Nephron (organoid): ENCODE results near the gene ZNF277.

Experiments used
- H3K27ac Mint-ChIP-seq, 3 experiments: 2 replicates each; pipeline ENCODE4 v1.8.0; 2020; ENCODE audit warnings: mixed read lengths in 3 of 3, mild to moderate bottlenecking in 2 of 3, moderate library complexity in 1 of 3
- H3K27me3 Mint-ChIP-seq: 2 replicates; pipeline ENCODE4 v1.8.0; 2021; ENCODE audit warnings: low read depth, mild to moderate bottlenecking, moderate library complexity, mixed read lengths
- H3K36me3 Mint-ChIP-seq: 2 replicates; pipeline ENCODE4 v1.8.0; 2020; ENCODE audit warnings: low read depth, mixed read lengths
- H3K4me1 Mint-ChIP-seq: 2 replicates; pipeline ENCODE4 v1.8.0; 2020; ENCODE audit warnings: mixed read lengths
- H3K4me3 Mint-ChIP-seq, 3 experiments: 2 replicates each; pipeline ENCODE4 v1.8.0; 2020; ENCODE audit warnings: mild to moderate bottlenecking in 3 of 3, mixed read lengths in 3 of 3, moderate library complexity in 2 of 3
- H3K9me3 Mint-ChIP-seq: 2 replicates; pipeline ENCODE4 v1.8.0; 2020; ENCODE audit warnings: mixed read lengths
- CTCF ChIP-seq, 3 experiments: fragments of 200-600 bp; sonication (generic); IDR thresholded peaks; one replicate each; pipeline ENCODE4 v1.5.0; 2021; ENCODE audit warnings: antibody characterized with exemption in 3 of 3; ENCODE audit not compliant: unreplicated experiment in 3 of 3

ZNF277 gene

GRCh38 chr7:112350585-112350984 is 144.1 kb downstream of the ZNF277 start:
- H3K27me3 Mint-ChIP-seq, result no peaks in the 10 kb centered on the region
- TF ChIP-seq CTCF (IDR thresholded peaks at IDR 0.05; ENCODE audit: unreplicated experiment in 3 of 3), result no peak
- no peak overlapping the region for H3K4me3 Mint-ChIP-seq
- no peak overlapping the region for H3K27ac Mint-ChIP-seq
- H3K9me3 Mint-ChIP-seq, result no peaks in the 10 kb centered on the region
- H3K36me3 Mint-ChIP-seq, result peaks cover 21% of the 10 kb centered on the region
- peaks cover 22% of the 10 kb centered on the region for H3K4me1 Mint-ChIP-seq

- no peaks in the 10 kb centered on the region for H3K4me1 Mint-ChIP-seq
- H3K27ac Mint-ChIP-seq, result no peak overlapping the region
- no peaks in the 10 kb centered on the region for H3K27me3 Mint-ChIP-seq
- H3K4me3 Mint-ChIP-seq, result no peak overlapping the region
- no peaks in the 10 kb centered on the region for H3K9me3 Mint-ChIP-seq
- no peaks in the 10 kb centered on the region for H3K36me3 Mint-ChIP-seq
- no peak for TF ChIP-seq CTCF (IDR thresholded peaks at IDR 0.05; ENCODE audit: unreplicated experiment in 3 of 3)
These were observed 150.1 kb downstream of the ZNF277 start for GRCh38 chr7:112356596-112356995.

- Mint-ChIP-seq H3K4me3 (no peak overlapping the region), H3K9me3 (no peaks in the 10 kb centered on the region), H3K36me3 (no peaks in the 10 kb centered on the region), H3K4me1 (peaks cover 1% of the 10 kb centered on the region), H3K27ac (no peak overlapping the region), H3K27me3 (no peaks in the 10 kb centered on the region)
- TF ChIP-seq CTCF (IDR thresholded peaks at IDR 0.05; ENCODE audit: unreplicated experiment in 3 of 3), result no peak
These were observed 150.6 kb downstream of the ZNF277 start for GRCh38 chr7:112357136-112357535.

DNA sequence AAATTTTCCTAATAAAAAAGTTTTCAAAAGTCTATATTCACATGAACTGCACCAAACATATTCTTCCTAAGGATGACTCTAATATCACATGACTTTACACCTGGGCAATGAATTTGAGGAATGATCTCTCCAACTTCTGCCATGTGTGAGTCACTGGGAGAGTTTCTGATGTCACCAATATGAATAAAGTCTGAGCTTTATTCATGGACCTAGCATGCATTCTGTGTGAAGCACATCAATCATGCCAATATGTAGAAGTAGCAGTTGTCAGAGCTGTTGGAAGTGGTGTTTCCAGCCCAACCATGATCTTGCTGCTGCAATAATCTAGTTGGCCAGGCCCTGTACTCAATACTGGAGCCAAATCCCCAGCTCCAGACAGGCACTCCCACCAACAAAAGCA is 152.0 kb downstream of the ZNF277 start:
- Mint-ChIP-seq H3K27ac (no peak overlapping the region), H3K9me3 (no peaks in the 10 kb centered on the region), H3K4me3 (no peak overlapping the region), H3K27me3 (no peaks in the 10 kb centered on the region), H3K4me1 (peaks cover 14% of the 10 kb centered on the region), H3K36me3 (no peaks in the 10 kb centered on the region)
- no peak for TF ChIP-seq CTCF (IDR thresholded peaks at IDR 0.05; ENCODE audit: unreplicated experiment in 3 of 3)

DNA sequence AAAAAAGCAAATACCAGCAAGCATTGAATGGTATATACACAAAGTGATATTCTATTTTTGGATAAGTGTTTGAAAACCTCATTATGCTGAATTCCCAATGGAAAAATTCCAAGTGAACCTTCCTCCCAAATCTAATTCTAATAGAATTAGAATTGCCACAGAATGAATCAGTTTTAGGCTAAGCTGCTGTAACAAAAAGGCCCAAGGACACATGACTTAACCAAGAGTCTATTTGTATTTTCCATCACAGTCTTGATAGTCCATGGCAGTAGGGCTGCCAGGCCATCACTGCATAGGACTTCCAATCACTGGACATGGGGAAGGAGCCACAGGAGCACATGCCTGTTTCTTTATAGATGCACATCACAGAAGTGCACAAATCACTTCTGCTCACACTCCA is 152.6 kb downstream of the ZNF277 start:
- no peak for TF ChIP-seq CTCF (IDR thresholded peaks at IDR 0.05; ENCODE audit: unreplicated experiment in 3 of 3)
- H3K4me3 Mint-ChIP-seq, result no peak overlapping the region
- no peak overlapping the region for H3K27ac Mint-ChIP-seq

DNA sequence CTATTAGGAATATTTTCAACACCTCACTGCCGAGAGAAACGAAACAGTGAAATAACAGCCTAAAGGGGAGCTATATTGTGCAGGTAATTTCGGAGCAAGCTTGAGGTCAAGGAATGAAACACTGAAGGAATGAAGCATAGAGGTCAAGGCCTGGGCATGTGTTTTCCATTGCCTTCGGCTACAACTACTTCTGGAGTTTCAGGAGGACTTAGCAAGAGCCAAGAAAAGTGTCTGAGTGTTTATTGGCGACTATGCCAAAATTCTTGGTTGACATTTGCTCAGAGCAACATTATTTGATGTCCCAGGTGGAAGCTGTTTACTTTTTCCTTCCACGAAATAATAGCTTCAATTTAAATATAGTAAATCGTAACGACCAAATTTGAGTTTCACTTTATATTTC is 154.2 kb downstream of the ZNF277 start:
- no peak overlapping the region for H3K27ac Mint-ChIP-seq
- no peaks in the 10 kb centered on the region for H3K9me3 Mint-ChIP-seq
- H3K27me3 Mint-ChIP-seq, result no peaks in the 10 kb centered on the region
- no peaks in the 10 kb centered on the region for H3K36me3 Mint-ChIP-seq
- no peak for TF ChIP-seq CTCF (IDR thresholded peaks at IDR 0.05; ENCODE audit: unreplicated experiment in 3 of 3)
- H3K4me1 Mint-ChIP-seq, result peaks cover 18% of the 10 kb centered on the region
- H3K4me3 Mint-ChIP-seq, result no peak overlapping the region

More for the DNA sequence above, 152.6 kb downstream of the ZNF277 start:
- H3K36me3 Mint-ChIP-seq, result no peaks in the 10 kb centered on the region
- no peaks in the 10 kb centered on the region for H3K9me3 Mint-ChIP-seq
- peaks cover 18% of the 10 kb centered on the region for H3K4me1 Mint-ChIP-seq
- H3K27me3 Mint-ChIP-seq, result no peaks in the 10 kb centered on the region
